ENCODE data around the gene CBY3. TPM values are rescaled to one million over a fixed set of nuclear protein-coding genes. Genes with fewer than 3 reads are reported as not detected.

CBY3 gene
- polyA plus RNA-seq, 5 donors, result 0.28 to 1.1 (median 0.77) TPM

Other genes with a start within 250 kb of the CBY3 start
- gene RUFY1, start 130.5 kb downstream of the CBY3 start, polyA plus RNA-seq (ENCODE audit: insufficient read depth in 1 of 5, insufficient read length in 5 of 5, low replicate concordance in 1 of 5), result 10 to 100 TPM; 68.9 to 92.5 (median 77.2) TPM
- gene HNRNPH1, start 57.4 kb downstream of the CBY3 start, polyA plus RNA-seq (ENCODE audit: insufficient read depth in 1 of 5, insufficient read length in 5 of 5, low replicate concordance in 1 of 5), result 1,000 to 10,000 TPM; 1,262 to 1,948 (median 1,836) TPM
- 100 to 1,000 TPM; 301 to 471 (median 437) TPM for gene CANX, start 17.9 kb upstream of the CBY3 start, polyA plus RNA-seq (ENCODE audit: insufficient read depth in 1 of 5, insufficient read length in 5 of 5, low replicate concordance in 1 of 5)
- gene MAML1, start 51.8 kb upstream of the CBY3 start, polyA plus RNA-seq (ENCODE audit: insufficient read depth in 1 of 5, insufficient read length in 5 of 5, low replicate concordance in 1 of 5), result 10 to 100 TPM; 39.2 to 46.4 (median 43.1) TPM
- gene LTC4S, start 113.0 kb upstream of the CBY3 start, polyA plus RNA-seq (ENCODE audit: insufficient read depth in 1 of 5, insufficient read length in 5 of 5, low replicate concordance in 1 of 5), result 10 to 100 TPM in 1 of 5 donors, 1 to 10 TPM in 4; 3.0 to 10.5 (median 4.4) TPM
- gene MGAT4B, start 125.8 kb upstream of the CBY3 start, polyA plus RNA-seq (ENCODE audit: insufficient read depth in 1 of 5, insufficient read length in 5 of 5, low replicate concordance in 1 of 5), result 100 to 1,000 TPM in 2 of 5 donors, 10 to 100 TPM in 3; 84.5 to 115 (median 96.8) TPM
- 100 to 1,000 TPM in 2 of 5 donors, 10 to 100 TPM in 3; 68.4 to 113 (median 97.1) TPM for gene SQSTM1, start 139.9 kb upstream of the CBY3 start, polyA plus RNA-seq (ENCODE audit: insufficient read depth in 1 of 5, insufficient read length in 5 of 5, low replicate concordance in 1 of 5)
- 10 to 100 TPM; 38.9 to 53.4 (median 43.3) TPM for gene MRNIP, start 177.8 kb upstream of the CBY3 start, polyA plus RNA-seq (ENCODE audit: insufficient read depth in 1 of 5, insufficient read length in 5 of 5, low replicate concordance in 1 of 5)
- gene TBC1D9B, start 226.9 kb upstream of the CBY3 start, polyA plus RNA-seq (ENCODE audit: insufficient read depth in 1 of 5, insufficient read length in 5 of 5, low replicate concordance in 1 of 5), result 100 to 1,000 TPM in 1 of 5 donors, 10 to 100 TPM in 4; 76.3 to 100 (median 89.1) TPM